ENCODE data around the gene NOBOX.

DNA sequence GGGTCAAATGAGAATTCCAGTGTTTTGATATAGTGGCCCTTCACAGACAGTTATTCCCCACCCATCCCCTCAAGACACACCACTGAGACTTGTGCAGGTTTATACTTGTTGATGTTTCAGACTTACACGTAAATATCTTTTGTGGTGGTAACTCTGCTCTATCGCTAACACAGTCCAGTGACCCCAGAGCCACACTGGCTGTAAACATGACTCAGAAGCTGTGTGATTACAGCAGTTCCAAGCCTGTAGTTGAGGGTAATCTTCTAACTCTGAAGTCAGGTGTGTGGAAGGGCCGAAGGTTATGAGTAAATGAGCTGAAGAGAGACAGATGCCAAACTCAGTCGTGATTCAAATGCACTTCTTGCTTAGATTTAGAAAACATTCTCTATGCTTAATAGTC lies 19.4 kb downstream of the NOBOX start:
- TF ChIP-seq, protein P1, sequence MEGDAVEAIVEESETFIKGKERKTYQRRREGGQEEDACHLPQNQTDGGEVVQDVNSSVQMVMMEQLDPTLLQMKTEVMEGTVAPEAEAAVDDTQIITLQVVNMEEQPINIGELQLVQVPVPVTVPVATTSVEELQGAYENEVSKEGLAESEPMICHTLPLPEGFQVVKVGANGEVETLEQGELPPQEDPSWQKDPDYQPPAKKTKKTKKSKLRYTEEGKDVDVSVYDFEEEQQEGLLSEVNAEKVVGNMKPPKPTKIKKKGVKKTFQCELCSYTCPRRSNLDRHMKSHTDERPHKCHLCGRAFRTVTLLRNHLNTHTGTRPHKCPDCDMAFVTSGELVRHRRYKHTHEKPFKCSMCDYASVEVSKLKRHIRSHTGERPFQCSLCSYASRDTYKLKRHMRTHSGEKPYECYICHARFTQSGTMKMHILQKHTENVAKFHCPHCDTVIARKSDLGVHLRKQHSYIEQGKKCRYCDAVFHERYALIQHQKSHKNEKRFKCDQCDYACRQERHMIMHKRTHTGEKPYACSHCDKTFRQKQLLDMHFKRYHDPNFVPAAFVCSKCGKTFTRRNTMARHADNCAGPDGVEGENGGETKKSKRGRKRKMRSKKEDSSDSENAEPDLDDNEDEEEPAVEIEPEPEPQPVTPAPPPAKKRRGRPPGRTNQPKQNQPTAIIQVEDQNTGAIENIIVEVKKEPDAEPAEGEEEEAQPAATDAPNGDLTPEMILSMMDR (conservative IDR thresholded peaks at IDR 0.05), result no peak
- TF ChIP-seq ZFX (IDR thresholded peaks at IDR 0.05), result no peak
